NCI-H460 (cell line): ENCODE data around the gene LKAAEAR1. TPM values are rescaled to one million over a fixed set of nuclear protein-coding genes. Genes with fewer than 3 reads are reported as not detected.

ENCODE experiments used
- DNase-seq: peaks from one replicate; pipeline ENCODE4 v3.0.0-alpha.2; 2016; ENCODE audit warnings: low read depth; ENCODE audit errors: extremely low read depth
- total RNA-seq: library from RNA; depleted of rRNA; stranded (reverse); fragments of >200 nt; shearing (Covaris generic); gene quantifications from 2 replicates; pipeline ENCODE4 v1.2.3, GENCODE V29; 2014

The LKAAEAR1 gene
- total RNA-seq, 1 experiment from 2014 or later: not detected

- no peak for DNase-seq
These were observed 27.8 kb upstream of the LKAAEAR1 start for GRCh38 chr20:64111841-64112641.

GRCh38 chr20:64110411-64111068 lies 26.3 kb upstream of the LKAAEAR1 start:
- no peak for DNase-seq

GRCh38 chr20:64109831-64110391 lies 25.7 kb upstream of the LKAAEAR1 start:
- DNase-seq: no peak

- DNase-seq: no peak
These were observed 24.8 kb upstream of the LKAAEAR1 start for GRCh38 chr20:64108731-64109681.

GRCh38 chr20:64107736-64108457 lies 23.7 kb upstream of the LKAAEAR1 start:
- no peak for DNase-seq

- DNase-seq: no peak
These were observed 23.0 kb upstream of the LKAAEAR1 start, which contains the start of gene NPBWR2 for GRCh38 chr20:64106981-64107735. TSS of gene NPBWR2 (minus strand) at chr20:64107565. CDS start at chr20:64106831, 734 bp downstream.

GRCh38 chr20:64106435-64106961 lies 22.3 kb upstream of the LKAAEAR1 start:
- no peak for DNase-seq

- DNase-seq: no peak
These were observed 21.7 kb upstream of the LKAAEAR1 start for GRCh38 chr20:64105846-64106434.

- no peak for DNase-seq
These were observed 20.7 kb upstream of the LKAAEAR1 start for GRCh38 chr20:64104667-64105451.

GRCh38 chr20:64103871-64104666 lies 19.9 kb upstream of the LKAAEAR1 start:
- DNase-seq: no peak

- no peak for DNase-seq
These were observed 18.6 kb upstream of the LKAAEAR1 start for GRCh38 chr20:64102647-64103354.

GRCh38 chr20:64101731-64102621 lies 17.8 kb upstream of the LKAAEAR1 start:
- peak; percentile 37 for DNase-seq

- no peak for DNase-seq
These were observed 16.9 kb upstream of the LKAAEAR1 start for GRCh38 chr20:64100946-64101688.

GRCh38 chr20:64100566-64100888 lies 16.3 kb upstream of the LKAAEAR1 start:
- DNase-seq: no peak
